Activated CD4-positive, CD25-positive, alpha-beta regulatory T cell treated with anti-CD3 and anti-CD28 coated beads, Interleukin-2, amount 50 U/mL, for 24 hours (primary cell): Measurements from ENCODE around the gene TMEM236.
"Not testable (repeated sequence)": the region's sequence is repeated elsewhere in the genome, so short reads cannot be mapped to it uniquely, and the experiment has no call there.

Experiments used
- ATAC-seq, 2 donors: fragments of 150-1000 bp; cut with Tn5 transposase; one replicate each; pipeline ENCODE4 v1.10.0; 2021; ENCODE audit warnings: mild to moderate bottlenecking in 1 of 2, moderate library complexity in 1 of 2

Gene TMEM236, protein sequence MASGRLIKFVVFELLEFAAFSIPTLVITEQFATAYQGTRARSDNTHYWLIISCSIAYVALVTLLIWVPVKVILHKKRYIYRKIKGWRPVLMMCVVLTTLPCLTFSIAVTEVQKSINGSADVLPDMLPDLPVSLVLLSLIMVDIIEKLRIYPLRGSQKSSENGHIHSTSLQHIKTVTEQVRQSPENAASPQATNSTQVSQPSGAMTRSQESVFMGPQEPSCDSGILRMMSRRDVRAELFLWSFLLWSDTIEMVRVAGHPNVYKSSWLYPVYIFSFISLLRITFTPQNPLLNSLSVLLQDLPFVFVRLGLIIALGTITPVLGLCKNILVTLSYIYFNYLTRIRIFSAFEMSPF

DNA sequence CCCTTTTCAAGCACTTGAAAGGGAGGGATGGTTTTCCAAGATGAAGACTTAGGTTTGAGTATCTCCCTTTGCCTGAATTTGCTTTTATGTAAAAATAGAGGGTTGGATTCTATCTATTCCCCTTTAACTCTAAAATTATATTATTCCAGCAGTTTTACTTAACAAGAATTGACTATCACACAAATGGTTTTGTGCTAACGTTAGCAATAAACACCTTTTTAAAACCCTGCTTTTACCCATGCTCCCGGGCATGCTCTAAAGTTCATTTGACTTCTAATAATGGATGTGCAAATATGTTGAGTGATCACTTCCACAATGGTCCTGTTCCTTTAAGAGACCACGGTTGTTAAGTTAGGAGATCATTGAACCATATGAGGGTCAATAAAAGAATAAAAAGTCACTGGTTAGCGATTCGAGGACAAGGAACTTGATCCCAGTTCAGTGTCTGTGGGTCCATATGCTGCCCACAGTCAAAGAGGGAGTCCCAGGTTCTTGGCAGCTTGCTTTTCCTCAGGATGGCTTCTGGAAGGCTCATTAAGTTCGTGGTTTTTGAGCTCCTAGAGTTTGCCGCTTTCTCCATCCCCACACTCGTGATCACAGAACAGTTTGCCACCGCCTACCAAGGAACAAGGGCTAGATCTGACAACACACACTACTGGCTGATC, at the start of gene TMEM236:
TMEM236 (plus strand) TSS at position 421 of the 665 bp plus-strand sequence; CDS start at position 516, 95 bp downstream.
- ATAC-seq = no peak

DNA sequence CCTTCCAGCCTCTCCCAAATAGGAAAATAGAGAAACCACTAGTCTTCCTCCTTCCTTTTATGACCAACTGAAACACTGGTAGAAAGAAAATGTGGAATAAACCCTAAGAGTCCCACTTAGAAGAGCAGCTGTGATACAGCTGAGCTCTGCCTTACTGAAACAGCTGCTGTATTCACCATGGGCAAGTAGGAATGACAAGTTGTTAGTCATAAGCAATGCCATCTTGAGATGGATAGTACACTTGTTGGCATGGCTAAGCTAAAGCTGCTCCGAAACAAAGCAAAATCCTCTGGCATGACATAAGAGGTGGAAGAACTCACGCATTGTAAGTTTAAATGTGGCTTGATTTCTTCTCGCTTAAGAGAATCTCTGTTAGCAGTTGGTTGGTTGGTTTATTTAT, 48.3 kb upstream of the TMEM236 start:
- no peak for ATAC-seq

DNA sequence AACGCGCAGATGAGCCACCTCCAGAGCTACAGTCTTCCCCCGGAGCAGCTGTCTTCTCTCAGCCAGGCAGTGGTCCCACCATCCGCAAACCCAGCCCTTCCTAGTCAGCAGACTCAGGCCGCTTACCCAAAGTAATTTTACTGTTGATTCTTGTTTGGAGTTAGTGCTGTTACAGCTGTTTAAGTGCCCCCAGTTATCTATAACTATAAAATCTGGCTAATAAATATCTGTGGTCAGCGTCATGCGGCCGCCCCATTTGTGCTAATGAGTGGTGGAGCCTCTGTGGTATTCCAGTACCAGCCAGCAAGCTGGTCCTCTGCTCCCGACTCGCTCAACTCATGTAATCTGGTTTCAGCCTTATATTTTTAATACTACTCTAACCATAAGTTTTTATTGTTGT, 43.2 kb upstream of the TMEM236 start:
- ATAC-seq = no peak

DNA sequence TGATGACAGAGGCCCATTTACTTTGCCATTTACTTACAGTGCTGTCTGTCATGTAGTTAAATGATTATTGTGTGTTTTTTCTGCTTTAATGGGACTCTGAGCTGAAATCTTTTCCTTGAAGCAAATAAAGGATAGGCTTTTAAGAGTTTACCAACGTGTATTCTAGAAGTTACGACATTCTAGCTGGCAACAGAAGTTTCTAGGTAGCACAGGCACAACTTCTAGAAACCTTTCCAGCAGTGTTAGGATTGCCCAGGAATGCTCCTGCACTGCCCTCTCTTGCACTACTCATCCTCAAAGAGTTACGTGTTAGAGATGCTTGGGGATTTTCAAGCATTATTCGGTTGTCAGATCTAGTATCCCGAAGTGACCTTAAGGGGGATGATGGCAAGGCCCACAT, 42.5 kb upstream of the TMEM236 start:
- ATAC-seq = no peak

DNA sequence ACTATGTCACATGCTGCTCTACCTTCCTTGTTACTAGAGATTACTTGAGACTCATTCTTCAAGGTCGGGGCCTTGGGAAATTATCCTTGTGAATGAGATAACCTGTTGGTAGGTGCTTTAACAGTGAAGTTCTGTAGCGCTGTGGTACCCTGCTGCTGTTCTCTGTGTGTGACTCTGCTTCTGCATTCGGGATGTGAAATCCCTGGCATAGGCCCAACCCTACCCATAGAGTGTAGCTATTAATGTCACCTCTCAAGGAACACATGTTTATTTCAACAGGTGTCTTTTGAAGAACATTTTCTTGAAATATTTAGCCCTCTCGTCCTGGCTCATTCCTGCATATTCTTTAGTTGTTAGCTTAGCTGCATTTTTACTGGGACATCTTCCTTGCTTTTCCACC, 41.8 kb upstream of the TMEM236 start:
- no peak for ATAC-seq

DNA sequence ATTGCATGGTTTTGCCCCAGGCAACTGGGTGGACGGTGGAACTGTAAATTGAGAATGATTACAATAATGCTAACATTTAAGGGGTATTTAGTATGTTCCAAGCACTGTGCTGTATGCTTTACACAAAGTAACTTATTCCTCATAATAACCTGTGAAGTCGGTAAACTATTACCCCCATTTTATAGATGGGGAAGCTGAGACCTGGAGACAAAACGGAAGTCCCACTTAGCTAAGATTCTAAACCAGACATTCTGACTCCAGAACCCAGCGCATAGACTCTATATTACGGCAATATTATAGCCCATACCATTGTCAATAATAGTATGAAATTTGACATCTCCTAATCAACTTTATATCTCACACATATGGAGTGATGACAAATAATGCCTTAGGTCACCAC, 39.9 kb upstream of the TMEM236 start:
- no peak for ATAC-seq

DNA sequence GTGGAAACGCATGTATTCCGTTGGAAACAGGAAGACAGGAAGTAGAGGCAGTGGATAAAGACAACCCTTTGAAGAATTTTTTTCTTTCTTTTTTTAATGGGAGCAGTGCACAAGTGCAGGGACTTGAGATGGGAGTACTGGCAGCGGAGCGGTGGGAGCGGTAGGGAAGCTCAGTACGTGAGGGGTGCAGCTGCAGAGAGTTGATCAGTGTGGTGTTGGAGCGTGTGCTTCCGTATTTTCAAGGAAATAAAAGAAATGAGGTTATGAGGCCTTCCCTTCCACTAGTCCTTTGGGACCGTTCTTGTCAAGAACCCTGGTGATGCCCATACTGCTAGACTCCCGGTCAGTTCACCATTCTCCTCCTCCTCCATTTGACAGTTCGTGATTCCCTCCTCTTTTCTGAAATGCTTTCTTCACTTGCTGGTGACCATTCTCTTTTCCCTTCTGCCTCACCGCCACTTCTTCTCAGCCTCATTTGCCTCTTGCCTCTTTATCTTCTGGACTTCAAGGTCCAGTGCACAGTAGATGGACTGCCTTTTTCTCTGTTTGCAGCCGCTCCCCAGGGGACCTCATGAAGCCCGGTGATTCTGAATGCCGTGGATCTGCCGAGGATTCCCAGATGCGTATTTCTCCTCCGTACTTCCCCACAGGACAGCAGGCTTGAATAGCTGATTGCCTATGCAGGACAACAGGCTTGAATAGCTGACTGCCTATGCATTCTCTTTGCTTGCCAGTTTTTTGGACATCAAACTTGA, 39.1 kb upstream of the TMEM236 start:
- no peak for ATAC-seq

DNA sequence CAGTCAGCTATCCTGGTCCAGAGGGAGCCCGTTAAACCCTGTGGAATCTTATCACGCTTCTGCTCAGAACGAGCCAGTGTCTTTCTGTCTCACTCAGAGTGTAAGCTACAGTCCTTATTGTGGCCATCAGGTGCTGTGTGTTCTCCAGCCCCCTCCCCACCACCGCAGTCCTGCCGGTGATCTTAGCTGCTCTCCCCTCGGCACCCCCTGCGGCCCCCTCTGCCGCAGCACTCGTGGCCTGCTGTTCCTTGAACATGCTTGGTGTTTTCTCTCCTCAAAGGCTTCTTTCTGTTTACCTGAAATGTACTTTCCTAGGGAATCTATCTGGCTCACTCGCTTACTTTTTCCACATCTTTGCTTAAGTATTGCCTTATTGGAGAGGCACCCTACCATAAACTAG, 38.2 kb upstream of the TMEM236 start:
- no peak for ATAC-seq

DNA sequence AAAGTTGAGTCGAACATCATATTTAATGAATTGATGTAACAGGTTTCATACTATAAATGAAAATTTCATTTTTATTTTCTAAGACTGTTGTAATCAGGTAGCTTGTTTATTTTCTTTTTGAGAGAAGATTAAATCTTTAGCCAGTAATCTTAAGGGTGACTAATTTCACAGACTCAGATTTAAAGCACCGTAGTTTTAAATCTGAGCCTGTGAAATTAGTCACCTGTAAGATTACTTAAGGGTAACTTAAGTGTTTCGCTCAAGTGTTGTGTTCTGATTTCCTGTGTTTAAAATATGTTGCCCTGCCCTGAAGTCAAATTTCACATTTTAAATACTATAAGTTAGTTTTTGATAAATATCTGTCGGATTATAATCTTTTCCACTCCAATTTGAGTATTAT, 35.8 kb upstream of the TMEM236 start:
- peak; percentile 80 to 91 for ATAC-seq

DNA sequence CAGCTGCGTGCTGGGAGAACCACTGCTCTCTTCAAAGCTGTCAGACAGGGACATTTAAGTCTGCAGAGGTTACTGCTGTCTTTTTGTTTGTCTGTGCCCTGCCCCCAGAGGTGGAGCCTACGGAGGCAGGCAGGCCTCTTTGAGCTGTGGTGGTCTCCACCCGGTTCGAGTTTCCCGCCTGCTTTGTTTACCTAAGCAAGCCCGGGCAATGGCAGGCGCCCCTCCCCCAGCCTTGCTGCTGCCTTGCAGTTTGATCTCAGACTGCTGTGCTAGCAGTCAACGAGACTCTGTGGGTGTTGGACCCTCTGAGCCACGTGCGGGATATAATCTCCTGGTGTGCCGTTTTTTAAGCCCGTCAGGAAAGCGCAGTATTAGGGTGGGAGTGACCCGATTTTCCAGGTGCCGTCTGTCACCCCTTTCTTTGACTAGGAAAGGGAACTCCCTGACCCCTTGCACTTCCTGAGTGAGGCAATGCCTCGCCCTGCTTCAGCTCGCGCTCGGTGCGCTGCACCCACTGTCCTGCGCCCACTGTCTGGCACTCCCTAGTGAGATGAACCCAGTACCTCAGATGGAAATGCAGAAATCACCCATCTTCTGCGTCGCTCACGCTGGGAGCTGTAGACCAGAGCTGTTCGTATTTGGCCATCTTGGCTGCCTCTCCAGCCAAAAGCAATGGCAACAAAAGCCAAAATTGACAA, 29.5 kb upstream of the TMEM236 start:
- ATAC-seq = not testable (repeated sequence)

DNA sequence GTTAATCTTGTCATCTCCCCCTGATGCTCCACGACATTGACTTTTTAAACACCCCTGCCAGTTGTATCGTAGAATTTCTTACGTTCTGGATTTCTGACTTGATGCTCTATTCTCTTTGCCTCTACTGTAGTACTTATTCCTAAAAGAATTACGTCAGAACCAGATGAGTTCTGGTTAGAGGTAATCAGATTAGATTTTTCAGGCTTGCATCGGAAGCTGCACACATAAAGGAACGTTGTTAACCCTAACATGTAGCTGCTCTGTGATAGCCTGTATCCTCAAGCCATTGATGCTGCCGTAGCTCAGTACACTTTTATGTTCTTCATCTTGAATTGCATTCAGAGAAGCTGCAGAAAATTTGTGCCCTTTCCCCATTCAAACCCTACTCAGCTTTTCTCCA, 26.3 kb upstream of the TMEM236 start:
- no peak for ATAC-seq

DNA sequence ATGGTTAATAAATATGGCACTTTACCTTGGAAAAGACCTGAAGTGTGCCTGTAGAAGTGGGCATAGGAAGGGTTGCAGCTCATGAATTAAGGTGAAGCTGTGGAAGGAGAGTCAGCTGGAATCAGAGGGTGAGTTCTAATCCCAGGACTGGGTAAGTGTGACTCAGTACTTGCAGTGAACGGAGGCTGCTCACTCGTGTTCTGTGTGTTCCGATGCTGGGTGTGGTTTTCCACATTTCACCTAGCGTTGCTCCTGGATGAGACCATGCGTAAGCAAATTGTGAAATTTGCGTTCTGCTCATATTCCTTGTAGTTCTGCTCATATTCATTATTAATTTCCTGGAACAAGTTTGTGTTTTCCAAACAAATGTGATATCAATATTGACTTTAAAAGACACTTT, 22.4 kb upstream of the TMEM236 start:
- ATAC-seq = no peak

DNA sequence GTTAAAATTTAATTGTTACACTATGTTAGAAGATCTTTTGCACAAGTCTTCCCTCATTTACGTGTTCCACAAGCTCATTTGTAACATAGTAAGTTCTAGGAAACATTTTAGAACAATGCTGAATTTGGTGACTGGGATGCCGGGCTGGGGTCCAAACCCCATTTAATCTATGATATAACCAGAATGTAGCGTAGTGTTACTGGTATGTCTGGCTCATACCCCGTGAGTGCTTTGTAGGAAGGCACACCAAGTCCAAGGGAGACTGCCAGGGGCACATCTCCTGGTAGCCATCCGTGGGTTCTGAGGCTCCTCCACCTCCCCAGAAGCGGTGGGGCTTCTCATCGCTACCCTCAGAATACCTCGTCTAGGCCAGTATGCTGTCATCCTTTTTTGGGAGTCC, 21.3 kb upstream of the TMEM236 start:
- no peak for ATAC-seq

DNA sequence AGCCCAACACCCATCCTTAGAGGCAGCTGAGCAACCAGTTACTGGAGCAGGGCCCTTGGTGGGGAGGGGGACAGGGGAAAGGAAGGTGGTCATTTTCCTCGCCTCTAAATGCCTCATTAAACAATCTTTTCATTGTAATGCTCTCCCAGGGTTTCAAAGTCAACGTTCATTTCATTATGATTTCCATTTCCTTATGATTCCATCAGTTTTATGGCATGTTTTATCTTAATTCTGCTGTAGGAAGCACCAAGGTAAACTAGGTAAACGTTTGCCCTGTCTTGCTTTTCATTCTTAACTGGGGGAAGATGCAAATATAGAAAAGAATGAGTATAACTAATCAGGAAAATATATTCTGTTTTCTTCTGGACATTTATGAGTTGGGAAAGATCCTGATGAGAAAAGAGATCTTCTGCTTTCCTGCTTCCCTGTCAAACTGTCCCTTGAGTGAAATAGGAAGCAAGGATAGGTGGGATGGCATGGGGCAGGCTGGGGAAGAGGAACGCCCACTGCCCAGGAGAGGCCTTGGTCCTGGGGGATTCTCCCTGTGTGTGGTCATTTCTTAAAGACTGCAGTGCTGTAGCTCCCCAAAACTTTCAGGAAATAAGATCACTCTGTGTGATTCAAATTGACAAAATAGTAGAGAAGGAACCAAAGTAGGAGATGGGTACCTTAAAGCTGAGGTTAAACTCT, 20.5 kb upstream of the TMEM236 start:
- no peak for ATAC-seq

DNA sequence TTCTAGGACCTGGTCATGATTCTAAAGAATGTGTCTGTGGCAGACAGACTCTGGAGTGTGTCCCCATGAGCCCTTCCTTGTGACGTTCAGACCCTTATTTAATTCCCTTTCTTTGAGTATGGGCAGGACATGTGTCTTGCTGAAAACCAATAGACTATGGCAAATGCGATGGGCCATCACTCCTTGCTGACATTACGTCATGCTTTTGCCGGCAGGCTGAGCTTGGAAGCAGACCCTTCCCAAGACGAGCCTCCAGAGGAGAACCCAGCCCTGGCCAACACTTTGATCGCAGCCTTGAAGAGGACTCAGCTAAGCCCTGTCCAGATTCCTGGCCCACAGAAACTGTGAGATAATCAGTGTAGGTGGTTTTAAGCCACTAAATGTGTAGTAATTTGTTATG, 18.4 kb upstream of the TMEM236 start:
- ATAC-seq = no peak

DNA sequence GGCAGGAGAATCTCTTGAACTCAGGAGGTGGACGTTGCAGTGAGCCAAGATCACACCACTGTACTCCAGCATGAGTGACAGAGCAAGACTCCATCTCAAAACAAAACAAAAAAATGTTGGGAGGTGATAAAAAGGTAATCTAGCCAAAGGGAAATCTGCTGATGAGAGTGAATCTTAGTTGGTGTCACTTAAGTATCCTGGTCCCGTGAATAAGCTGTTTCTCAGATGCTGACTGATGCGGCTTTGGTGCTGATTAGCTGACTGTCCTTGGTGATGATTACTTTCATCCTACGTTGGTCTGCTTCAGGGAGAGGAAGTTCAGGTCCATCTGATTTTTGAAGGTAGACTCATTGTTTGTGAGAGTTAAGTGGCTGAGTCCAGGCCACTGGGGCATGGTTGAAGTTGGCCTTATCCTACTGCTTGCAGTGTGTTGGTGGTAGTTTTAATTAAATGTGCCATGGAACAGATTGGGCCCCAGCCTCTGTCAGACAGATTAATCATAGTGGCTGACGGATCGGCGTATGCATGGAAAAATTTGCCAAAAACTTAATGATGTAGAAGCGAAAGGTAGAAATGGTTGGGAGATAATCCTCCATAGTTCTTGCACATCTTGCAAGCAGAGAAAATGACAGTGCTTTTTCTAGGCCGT, 17.4 kb upstream of the TMEM236 start:
- no peak for ATAC-seq

DNA sequence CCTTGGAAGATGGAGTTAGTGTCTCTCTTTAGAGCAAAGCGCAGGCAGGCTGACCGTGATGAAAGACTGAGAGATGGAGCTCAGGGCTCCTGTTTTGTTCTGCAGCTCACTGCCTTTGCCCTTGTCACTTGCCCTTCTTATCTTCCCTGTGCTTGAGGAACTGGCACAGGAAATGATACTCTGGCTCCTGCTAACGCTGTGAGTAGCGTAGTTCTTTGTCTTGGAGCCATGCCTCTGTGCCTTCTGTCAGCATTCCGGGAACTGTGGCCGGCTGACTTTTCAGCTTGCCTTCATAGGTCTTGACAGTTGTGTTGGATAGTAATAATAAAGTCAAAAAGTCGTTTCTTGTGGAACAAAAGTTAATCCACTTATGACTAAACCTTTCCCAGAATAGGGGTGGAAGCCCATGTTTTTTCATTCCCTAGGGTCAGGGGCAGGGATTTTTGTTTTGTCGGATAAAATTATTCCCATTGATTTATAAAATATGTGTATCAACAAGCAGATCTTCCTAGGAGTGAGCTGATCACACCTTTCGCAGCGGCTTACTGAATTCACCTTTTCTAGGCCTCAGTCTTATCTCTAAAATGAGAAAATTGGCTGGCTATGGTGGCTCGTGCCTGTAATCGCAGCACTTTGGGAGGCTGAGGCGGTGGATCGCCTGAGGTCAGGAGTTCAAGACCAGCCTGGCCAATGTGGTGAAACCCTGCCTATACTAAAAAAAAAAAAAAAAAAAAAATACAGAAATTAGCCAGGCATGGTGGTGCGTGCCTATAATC, 16.6 kb upstream of the TMEM236 start:
- no peak for ATAC-seq

DNA sequence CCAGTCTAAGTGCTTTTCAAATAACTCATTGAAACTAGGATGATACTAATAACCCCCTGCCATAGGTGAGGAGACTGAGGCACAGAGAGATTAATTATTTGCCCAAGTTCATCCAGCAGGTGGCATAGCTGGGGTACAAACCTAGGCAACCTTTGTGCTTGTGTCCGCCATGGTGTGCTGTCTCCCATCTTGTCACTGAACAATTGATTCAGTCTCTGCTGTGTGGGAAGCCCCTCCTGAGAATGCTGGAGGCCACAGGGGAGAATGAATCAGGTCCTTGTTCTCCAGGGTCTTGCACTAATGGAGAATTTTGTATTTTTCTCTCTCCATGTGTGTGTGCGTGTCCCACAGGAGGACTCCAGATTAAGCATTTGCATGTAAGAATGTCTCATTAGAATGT, 15.8 kb upstream of the TMEM236 start:
- ATAC-seq = no peak

DNA sequence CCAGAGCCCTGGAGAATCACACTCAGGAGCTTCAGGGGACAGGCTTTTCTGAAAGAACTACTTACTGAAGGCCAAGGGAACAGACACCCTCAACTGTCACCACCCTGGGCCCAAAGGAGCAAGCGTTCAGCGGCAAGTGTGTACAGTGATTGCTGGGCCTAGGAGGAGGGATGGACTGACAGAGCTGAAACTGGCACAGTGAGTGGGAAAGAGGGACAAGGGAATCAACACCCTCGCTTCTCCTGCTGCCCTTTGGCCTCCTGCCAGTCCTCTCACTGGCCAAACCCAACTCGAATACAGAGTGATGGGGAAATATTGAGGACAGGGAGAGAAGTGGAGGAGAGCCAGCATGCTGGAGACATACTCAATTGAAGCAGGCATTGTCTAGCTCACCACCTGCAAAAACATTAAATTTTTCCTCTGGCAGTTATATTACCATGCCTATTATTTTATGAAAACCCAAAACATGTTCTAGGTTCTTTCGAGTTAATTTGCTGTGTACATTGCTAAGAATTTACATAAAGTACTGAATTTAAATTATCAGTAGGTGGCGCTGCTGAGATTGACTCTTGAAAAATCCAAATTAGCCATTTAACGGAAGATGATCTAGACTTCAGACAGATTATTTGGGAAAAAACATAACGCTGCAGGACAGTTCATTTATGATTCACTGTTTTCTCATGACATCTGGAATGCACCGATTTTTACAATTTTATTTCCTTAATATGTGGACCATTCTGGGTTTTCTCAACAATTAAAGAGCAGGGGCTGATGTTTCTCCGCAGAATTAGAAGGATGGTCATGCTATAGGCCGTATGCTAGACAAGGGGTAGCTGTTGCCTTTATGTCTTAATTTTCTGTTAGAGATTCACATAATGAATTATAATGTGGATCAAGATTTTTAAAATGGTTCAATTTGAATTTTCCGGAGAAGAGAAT, 14.7 kb upstream of the TMEM236 start:
- no peak for ATAC-seq

DNA sequence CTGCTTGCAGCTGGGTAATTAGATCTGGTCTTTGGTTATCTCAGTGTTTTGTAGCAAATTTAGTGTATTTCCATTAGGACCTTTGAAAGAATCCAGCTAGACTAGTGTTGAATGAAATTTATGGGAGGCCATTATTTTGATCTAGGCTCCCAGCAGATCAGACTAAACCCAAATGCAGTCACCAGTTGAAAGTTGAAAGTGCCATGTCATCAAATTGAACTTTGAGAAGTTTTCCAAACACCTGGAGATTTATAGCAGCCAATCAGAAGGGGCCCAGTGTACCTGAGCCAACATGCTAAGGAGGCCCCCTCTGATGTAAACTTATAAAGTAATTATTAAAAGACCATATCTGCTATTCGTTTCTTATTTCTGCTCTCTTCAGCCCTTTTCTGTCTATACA, 11.3 kb upstream of the TMEM236 start:
- ATAC-seq = no peak
